GM23338 (cell line): ENCODE measurements around the gene JAM3. TPM values are rescaled to one million over a fixed set of nuclear protein-coding genes. Genes with fewer than 3 reads are reported as not detected.
A peak's percentile ranks its signal among the peaks of the same experiment; 100 is the strongest.

Experiments used
- ATAC-seq: fragments of 200-7000 bp; cut with Tn5 transposase; 3 replicates; pipeline ENCODE4 v1.9.1; 2020
- DNase-seq: peaks from one replicate; pipeline ENCODE4 v3.0.0-alpha.2; 2015; ENCODE audit warnings: low spot score
- H2AFZ ChIP-seq: fragments of 200-600 bp; sonication (generic); 2 replicates; pipeline ENCODE4 v1.8.0; 2016; ENCODE audit warnings: antibody characterized with exemption, mild to moderate bottlenecking, moderate library complexity
- H3F3A ChIP-seq: fragments of 200-600 bp; sonication (generic); replicated peaks from 2 replicates; pipeline ENCODE4 v1.8.0; 2017; ENCODE audit warnings: antibody characterized with exemption, mixed run types, low read depth
- H3K27ac ChIP-seq: fragments of 200-600 bp; sonication (generic); 2 replicates; pipeline ENCODE4 v1.6.1; 2016; ENCODE audit warnings: low read depth
- H3K27me3 ChIP-seq: fragments of 200-600 bp; sonication (generic); 2 replicates; pipeline ENCODE4 v1.8.0; 2016; ENCODE audit warnings: mild to moderate bottlenecking, mixed run types, moderate library complexity; ENCODE audit not compliant: insufficient read depth
- H3K36me3 ChIP-seq: fragments of 200-600 bp; sonication (generic); 2 replicates; pipeline ENCODE4 v1.8.0; 2016; ENCODE audit warnings: mild to moderate bottlenecking; ENCODE audit not compliant: insufficient read depth
- H3K4me1 ChIP-seq: fragments of 200-600 bp; sonication (generic); 2 replicates; pipeline ENCODE4 v1.8.0; 2016; ENCODE audit warnings: mild to moderate bottlenecking, moderate library complexity; ENCODE audit not compliant: insufficient read depth
- H3K4me2 ChIP-seq: fragments of 200-600 bp; sonication (generic); 2 replicates; pipeline ENCODE4 v1.7.1; 2017; ENCODE audit warnings: mixed run types
- H3K4me3 ChIP-seq: fragments of 200-600 bp; sonication (generic); 2 replicates; pipeline ENCODE4 v1.6.1; 2016; ENCODE audit warnings: mixed run types
- H3K79me2 ChIP-seq: fragments of 200-600 bp; sonication (generic); replicated peaks from 2 replicates; pipeline ENCODE4 v1.8.0; 2017; ENCODE audit warnings: mild to moderate bottlenecking; ENCODE audit not compliant: insufficient read depth
- H3K9me2 ChIP-seq: fragments of 200-600 bp; sonication (generic); 2 replicates; pipeline ENCODE4 v1.8.0; 2017; ENCODE audit not compliant: insufficient read depth
- H4K20me1 ChIP-seq: fragments of 200-600 bp; sonication (generic); replicated peaks from 2 replicates; pipeline ENCODE4 v1.8.0; 2017; ENCODE audit warnings: mild to moderate bottlenecking; ENCODE audit not compliant: insufficient read depth
- H3K27ac Mint-ChIP-seq: 2 replicates; pipeline ENCODE4 v1.8.0; 2020; ENCODE audit warnings: inconsistent platforms, mild to moderate bottlenecking, moderate library complexity, mixed read lengths
- H3K27me3 Mint-ChIP-seq: 3 replicates; pipeline ENCODE4 v1.8.0; 2022; ENCODE audit warnings: low read depth, mild to moderate bottlenecking, moderate library complexity, mixed read lengths, inconsistent platforms; ENCODE audit not compliant: insufficient read depth, poor library complexity
- H3K36me3 Mint-ChIP-seq: 3 replicates; pipeline ENCODE4 v1.8.0; 2021; ENCODE audit warnings: low read depth, mild to moderate bottlenecking, inconsistent platforms, moderate library complexity, mixed read lengths
- H3K4me1 Mint-ChIP-seq: 3 replicates; pipeline ENCODE4 v1.8.0; 2020; ENCODE audit warnings: mild to moderate bottlenecking, inconsistent platforms, mixed read lengths
- H3K4me3 Mint-ChIP-seq: 3 replicates; pipeline ENCODE4 v1.8.0; 2021; ENCODE audit warnings: moderate library complexity, mild to moderate bottlenecking, inconsistent platforms, mixed read lengths
- H3K9me3 Mint-ChIP-seq: 3 replicates; pipeline ENCODE4 v1.8.0; 2020; ENCODE audit warnings: moderate library complexity, mild to moderate bottlenecking, inconsistent platforms, mixed read lengths
- CREB1 ChIP-seq: fragments of 250-450 bp; sonication (Bioruptor Pico); IDR thresholded peaks from 2 replicates; pipeline ENCODE4 v1.5.0; 2020; ENCODE audit warnings: low read depth, mild to moderate bottlenecking, moderate library complexity
- EZH2 ChIP-seq: fragments of 200-600 bp; sonication (generic); IDR thresholded peaks from one replicate; pipeline ENCODE4 v1.8.0; 2017; ENCODE audit warnings: antibody characterized with exemption, mild to moderate bottlenecking, low read depth; ENCODE audit not compliant: unreplicated experiment
- EZH2phosphoT487 ChIP-seq: fragments of 200-600 bp; sonication (generic); IDR thresholded peaks from one replicate; pipeline ENCODE4 v1.8.1; 2018; ENCODE audit warnings: antibody characterized with exemption; ENCODE audit not compliant: unreplicated experiment
- JUNB ChIP-seq: IDR thresholded peaks from one replicate; pipeline ENCODE4 v1.6.1; 2016; ENCODE audit warnings: antibody characterized with exemption; ENCODE audit not compliant: unreplicated experiment
- NANOG ChIP-seq: IDR thresholded peaks from 2 replicates; pipeline ENCODE4 v1.6.1; 2016; ENCODE audit warnings: antibody characterized with exemption, borderline replicate concordance
- POLR2AphosphoS5 ChIP-seq: IDR thresholded peaks from 2 replicates; pipeline ENCODE4 v1.6.1; 2016; ENCODE audit warnings: antibody characterized with exemption, low read depth
- STAT1 ChIP-seq: IDR thresholded peaks from one replicate; pipeline ENCODE4 v1.6.1; 2016; ENCODE audit warnings: antibody characterized with exemption; ENCODE audit not compliant: unreplicated experiment
- ZNF114 ChIP-seq: fragments of 250-450 bp; sonication (Bioruptor Pico); IDR thresholded peaks from 2 replicates; pipeline ENCODE4 v1.5.0; 2020; ENCODE audit warnings: mild to moderate bottlenecking, moderate library complexity
- ZNF331 ChIP-seq: fragments of 250-450 bp; sonication (Bioruptor Pico); IDR thresholded peaks from 2 replicates; pipeline ENCODE4 v1.5.0; 2020; ENCODE audit warnings: low read depth, mild to moderate bottlenecking, moderate library complexity
- polyA plus RNA-seq: library from polyadenylated mRNA; unstranded; fragments of >200 nt; fragmentation: Nextera tagmentation; extraction: Ambion mirVana; gene quantifications from 2 replicates; pipeline ENCODE4 v1.2.1, GENCODE V29; 2016
- total RNA-seq: library from RNA; depleted of rRNA; stranded (reverse); fragments of >200 nt; shearing (Covaris generic); gene quantifications from 2 replicates; pipeline ENCODE4 v1.2.3, GENCODE V29; 2014
- TF ChIP-seq, protein P1 (sequence below): IDR thresholded peaks from one replicate; pipeline ENCODE4 v1.6.1; 2018; ENCODE audit warnings: antibody characterized with exemption; ENCODE audit not compliant: unreplicated experiment
- TF ChIP-seq, protein P2 (sequence below): IDR thresholded peaks from 2 replicates; pipeline ENCODE4 v1.6.1; 2016; ENCODE audit warnings: antibody characterized with exemption
- TF ChIP-seq, protein P3 (sequence below): fragments of 250-450 bp; sonication (Bioruptor Pico); IDR thresholded peaks from 2 replicates; pipeline ENCODE4 v1.5.0; 2020; ENCODE audit warnings: mild to moderate bottlenecking, moderate library complexity
- TF ChIP-seq, protein P4 (sequence below), 2 experiments: fragments of 200-600 bp in 1 of 2; sonication (generic) in 1 of 2; conservative IDR thresholded peaks; 2 replicates each; pipeline versions ENCODE4 v1.5.1 to v1.6.1; 2016 to 2017; ENCODE audit warnings: antibody characterized with exemption in 2 of 2, low read depth in 2 of 2, mild to moderate bottlenecking in 2 of 2, moderate library complexity in 1 of 2

The JAM3 gene
- total and polyA plus RNA-seq, 2 experiments from 2014 or later, result 14.1 to 41.5 TPM

DNA sequence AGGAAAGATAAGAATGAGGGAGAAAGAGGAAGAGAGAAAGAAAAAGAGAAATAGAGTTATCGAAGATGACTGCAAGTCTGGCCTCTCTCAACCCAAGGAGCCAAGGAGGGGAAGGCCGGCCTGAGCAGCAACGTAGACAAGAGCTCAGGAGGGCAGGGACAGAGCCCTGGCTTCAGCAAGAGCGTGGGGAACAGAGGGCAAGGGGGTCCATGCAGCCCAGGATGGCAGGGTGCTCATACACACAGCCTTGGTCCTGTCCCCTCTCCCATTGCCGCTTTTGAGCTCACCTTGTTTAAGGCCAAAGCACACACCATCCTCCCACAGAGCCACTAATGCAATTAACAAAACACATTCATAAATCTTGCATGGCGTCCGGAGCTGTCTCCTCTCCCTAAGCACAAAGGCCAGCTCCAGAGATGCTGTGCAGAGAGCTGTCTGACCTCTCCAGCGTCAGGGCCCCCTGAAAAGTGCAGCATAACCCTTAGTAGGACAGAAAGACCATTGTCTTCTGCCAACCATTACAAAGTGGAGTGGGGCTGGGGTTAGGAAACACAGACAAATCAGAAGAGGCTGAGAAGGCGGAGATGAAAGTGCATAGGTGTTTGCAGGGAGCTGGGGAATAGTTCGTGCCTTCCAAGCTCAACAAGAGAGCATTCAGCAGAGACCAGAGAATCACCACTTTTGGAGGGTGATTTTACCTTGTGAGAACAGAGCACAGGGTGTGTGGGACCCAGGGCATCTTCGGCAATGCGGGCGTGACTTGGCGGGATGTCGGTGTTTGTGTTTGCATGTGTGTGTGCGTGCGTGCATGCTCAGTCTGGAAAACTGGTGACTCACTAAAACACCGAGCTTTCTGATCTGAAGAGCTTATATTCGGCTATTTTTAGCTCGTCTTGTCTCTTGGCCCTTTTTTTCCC is 28.2 kb upstream of the JAM3 start:
- no peak overlapping the region for H3K4me3 ChIP-seq
- Mint-ChIP-seq H3K27me3 (peaks cover 23% of the 10 kb centered on the region), H3K4me1 (peaks cover 33% of the 10 kb centered on the region), H3K4me3 (no peak overlapping the region), H3K27ac (peak overlapping the region; percentile 22), H3K9me3 (no peaks in the 10 kb centered on the region; the same call in 2 of the 3 replicates), H3K36me3 (no peaks in the 10 kb centered on the region; the same call in 2 of the 3 replicates)
- no peak overlapping the region for H3K27ac ChIP-seq
- no peaks in the 10 kb centered on the region for H3K27me3 ChIP-seq
- no peaks in the 10 kb centered on the region for H4K20me1 ChIP-seq
- DNase-seq (no peak), ATAC-seq (no peak)
- no peaks in the 10 kb centered on the region for H3K36me3 ChIP-seq
- no peak for TF ChIP-seq EZH2phosphoT487
- TF ChIP-seq POLR2AphosphoS5, result no peak
- no peak for TF ChIP-seq JUNB
- no peak for TF ChIP-seq EZH2
- TF ChIP-seq STAT1, result no peak
- no peak for TF ChIP-seq ZNF114 (CRISPR knock-in tag)
- TF ChIP-seq, protein P1, sequence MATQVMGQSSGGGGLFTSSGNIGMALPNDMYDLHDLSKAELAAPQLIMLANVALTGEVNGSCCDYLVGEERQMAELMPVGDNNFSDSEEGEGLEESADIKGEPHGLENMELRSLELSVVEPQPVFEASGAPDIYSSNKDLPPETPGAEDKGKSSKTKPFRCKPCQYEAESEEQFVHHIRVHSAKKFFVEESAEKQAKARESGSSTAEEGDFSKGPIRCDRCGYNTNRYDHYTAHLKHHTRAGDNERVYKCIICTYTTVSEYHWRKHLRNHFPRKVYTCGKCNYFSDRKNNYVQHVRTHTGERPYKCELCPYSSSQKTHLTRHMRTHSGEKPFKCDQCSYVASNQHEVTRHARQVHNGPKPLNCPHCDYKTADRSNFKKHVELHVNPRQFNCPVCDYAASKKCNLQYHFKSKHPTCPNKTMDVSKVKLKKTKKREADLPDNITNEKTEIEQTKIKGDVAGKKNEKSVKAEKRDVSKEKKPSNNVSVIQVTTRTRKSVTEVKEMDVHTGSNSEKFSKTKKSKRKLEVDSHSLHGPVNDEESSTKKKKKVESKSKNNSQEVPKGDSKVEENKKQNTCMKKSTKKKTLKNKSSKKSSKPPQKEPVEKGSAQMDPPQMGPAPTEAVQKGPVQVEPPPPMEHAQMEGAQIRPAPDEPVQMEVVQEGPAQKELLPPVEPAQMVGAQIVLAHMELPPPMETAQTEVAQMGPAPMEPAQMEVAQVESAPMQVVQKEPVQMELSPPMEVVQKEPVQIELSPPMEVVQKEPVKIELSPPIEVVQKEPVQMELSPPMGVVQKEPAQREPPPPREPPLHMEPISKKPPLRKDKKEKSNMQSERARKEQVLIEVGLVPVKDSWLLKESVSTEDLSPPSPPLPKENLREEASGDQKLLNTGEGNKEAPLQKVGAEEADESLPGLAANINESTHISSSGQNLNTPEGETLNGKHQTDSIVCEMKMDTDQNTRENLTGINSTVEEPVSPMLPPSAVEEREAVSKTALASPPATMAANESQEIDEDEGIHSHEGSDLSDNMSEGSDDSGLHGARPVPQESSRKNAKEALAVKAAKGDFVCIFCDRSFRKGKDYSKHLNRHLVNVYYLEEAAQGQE, result no peak
- TF ChIP-seq, protein P2, sequence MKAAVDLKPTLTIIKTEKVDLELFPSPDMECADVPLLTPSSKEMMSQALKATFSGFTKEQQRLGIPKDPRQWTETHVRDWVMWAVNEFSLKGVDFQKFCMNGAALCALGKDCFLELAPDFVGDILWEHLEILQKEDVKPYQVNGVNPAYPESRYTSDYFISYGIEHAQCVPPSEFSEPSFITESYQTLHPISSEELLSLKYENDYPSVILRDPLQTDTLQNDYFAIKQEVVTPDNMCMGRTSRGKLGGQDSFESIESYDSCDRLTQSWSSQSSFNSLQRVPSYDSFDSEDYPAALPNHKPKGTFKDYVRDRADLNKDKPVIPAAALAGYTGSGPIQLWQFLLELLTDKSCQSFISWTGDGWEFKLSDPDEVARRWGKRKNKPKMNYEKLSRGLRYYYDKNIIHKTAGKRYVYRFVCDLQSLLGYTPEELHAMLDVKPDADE, result no peak
- TF ChIP-seq, protein P3, sequence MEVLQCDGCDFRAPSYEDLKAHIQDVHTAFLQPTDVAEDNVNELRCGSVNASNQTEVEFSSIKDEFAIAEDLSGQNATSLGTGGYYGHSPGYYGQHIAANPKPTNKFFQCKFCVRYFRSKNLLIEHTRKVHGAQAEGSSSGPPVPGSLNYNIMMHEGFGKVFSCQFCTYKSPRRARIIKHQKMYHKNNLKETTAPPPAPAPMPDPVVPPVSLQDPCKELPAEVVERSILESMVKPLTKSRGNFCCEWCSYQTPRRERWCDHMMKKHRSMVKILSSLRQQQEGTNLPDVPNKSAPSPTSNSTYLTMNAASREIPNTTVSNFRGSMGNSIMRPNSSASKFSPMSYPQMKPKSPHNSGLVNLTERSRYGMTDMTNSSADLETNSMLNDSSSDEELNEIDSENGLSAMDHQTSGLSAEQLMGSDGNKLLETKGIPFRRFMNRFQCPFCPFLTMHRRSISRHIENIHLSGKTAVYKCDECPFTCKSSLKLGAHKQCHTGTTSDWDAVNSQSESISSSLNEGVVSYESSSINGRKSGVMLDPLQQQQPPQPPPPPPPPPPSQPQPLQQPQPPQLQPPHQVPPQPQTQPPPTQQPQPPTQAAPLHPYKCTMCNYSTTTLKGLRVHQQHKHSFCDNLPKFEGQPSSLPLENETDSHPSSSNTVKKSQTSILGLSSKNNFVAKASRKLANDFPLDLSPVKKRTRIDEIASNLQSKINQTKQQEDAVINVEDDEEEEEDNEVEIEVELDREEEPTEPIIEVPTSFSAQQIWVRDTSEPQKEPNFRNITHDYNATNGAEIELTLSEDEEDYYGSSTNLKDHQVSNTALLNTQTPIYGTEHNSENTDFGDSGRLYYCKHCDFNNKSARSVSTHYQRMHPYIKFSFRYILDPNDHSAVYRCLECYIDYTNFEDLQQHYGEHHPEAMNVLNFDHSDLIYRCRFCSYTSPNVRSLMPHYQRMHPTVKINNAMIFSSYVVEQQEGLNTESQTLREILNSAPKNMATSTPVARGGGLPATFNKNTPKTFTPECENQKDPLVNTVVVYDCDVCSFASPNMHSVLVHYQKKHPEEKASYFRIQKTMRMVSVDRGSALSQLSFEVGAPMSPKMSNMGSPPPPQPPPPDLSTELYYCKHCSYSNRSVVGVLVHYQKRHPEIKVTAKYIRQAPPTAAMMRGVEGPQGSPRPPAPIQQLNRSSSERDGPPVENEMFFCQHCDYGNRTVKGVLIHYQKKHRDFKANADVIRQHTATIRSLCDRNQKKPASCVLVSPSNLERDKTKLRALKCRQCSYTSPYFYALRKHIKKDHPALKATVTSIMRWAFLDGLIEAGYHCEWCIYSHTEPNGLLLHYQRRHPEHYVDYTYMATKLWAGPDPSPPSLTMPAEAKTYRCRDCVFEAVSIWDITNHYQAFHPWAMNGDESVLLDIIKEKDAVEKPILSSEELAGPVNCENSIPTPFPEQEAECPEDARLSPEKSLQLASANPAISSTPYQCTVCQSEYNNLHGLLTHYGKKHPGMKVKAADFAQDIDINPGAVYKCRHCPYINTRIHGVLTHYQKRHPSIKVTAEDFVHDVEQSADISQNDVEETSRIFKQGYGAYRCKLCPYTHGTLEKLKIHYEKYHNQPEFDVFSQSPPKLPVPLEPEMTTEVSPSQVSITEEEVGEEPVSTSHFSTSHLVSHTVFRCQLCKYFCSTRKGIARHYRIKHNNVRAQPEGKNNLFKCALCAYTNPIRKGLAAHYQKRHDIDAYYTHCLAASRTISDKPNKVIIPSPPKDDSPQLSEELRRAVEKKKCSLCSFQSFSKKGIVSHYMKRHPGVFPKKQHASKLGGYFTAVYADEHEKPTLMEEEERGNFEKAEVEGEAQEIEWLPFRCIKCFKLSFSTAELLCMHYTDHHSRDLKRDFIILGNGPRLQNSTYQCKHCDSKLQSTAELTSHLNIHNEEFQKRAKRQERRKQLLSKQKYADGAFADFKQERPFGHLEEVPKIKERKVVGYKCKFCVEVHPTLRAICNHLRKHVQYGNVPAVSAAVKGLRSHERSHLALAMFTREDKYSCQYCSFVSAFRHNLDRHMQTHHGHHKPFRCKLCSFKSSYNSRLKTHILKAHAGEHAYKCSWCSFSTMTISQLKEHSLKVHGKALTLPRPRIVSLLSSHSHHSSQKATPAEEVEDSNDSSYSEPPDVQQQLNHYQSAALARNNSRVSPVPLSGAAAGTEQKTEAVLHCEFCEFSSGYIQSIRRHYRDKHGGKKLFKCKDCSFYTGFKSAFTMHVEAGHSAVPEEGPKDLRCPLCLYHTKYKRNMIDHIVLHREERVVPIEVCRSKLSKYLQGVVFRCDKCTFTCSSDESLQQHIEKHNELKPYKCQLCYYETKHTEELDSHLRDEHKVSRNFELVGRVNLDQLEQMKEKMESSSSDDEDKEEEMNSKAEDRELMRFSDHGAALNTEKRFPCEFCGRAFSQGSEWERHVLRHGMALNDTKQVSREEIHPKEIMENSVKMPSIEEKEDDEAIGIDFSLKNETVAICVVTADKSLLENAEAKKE (CRISPR knock-in tag), result no peak
- TF ChIP-seq, protein P4, sequence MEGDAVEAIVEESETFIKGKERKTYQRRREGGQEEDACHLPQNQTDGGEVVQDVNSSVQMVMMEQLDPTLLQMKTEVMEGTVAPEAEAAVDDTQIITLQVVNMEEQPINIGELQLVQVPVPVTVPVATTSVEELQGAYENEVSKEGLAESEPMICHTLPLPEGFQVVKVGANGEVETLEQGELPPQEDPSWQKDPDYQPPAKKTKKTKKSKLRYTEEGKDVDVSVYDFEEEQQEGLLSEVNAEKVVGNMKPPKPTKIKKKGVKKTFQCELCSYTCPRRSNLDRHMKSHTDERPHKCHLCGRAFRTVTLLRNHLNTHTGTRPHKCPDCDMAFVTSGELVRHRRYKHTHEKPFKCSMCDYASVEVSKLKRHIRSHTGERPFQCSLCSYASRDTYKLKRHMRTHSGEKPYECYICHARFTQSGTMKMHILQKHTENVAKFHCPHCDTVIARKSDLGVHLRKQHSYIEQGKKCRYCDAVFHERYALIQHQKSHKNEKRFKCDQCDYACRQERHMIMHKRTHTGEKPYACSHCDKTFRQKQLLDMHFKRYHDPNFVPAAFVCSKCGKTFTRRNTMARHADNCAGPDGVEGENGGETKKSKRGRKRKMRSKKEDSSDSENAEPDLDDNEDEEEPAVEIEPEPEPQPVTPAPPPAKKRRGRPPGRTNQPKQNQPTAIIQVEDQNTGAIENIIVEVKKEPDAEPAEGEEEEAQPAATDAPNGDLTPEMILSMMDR (conservative IDR thresholded peaks at IDR 0.05; ENCODE audit: low read depth in 2 of 2), result no peak
- no peak for TF ChIP-seq NANOG
- no peak for TF ChIP-seq CREB1 (CRISPR knock-in tag)
- no peak for TF ChIP-seq ZNF331
- H3K4me2 ChIP-seq, result no peak overlapping the region
- H3K4me1 ChIP-seq, result peaks cover 13% of the 10 kb centered on the region
- peaks cover 12% of the 10 kb centered on the region; the same call in 1 of the 2 replicates for H3F3A ChIP-seq
- H2AFZ ChIP-seq, result no peak overlapping the region
- H3K9me2 ChIP-seq, result no peaks in the 10 kb centered on the region
- no peaks in the 10 kb centered on the region for H3K79me2 ChIP-seq
